Neuronal stem cell (in vitro differentiated cells): ENCODE measurements around the gene KLF11.

Experiments
- DNase-seq: peaks from one replicate; pipeline ENCODE4 v3.0.0-alpha.2; 2013; ENCODE audit warnings: low spot score
- H2AFZ ChIP-seq: one replicate; pipeline ENCODE4 v1.6.1; 2013; ENCODE audit warnings: mild to moderate bottlenecking, low read length, inconsistent platforms
- H2AK5ac ChIP-seq: 2 replicates; pipeline ENCODE4 v1.6.1; 2013; ENCODE audit warnings: low read depth, mild to moderate bottlenecking, inconsistent platforms, low read length, moderate library complexity, mixed read lengths
- H2BK120ac ChIP-seq: 2 replicates; pipeline ENCODE4 v1.6.1; 2013; ENCODE audit warnings: low read depth, mild to moderate bottlenecking, inconsistent platforms, low read length, moderate library complexity, mixed read lengths
- H2BK12ac ChIP-seq: one replicate; pipeline ENCODE4 v1.6.1; 2013; ENCODE audit warnings: low read length, inconsistent platforms
- H2BK15ac ChIP-seq: 2 replicates; pipeline ENCODE4 v1.6.1; 2013; ENCODE audit warnings: mild to moderate bottlenecking, low read length, inconsistent platforms, mixed read lengths
- H2BK5ac ChIP-seq: one replicate; pipeline ENCODE4 v1.6.1; 2013; ENCODE audit warnings: inconsistent platforms, mild to moderate bottlenecking, low read length, moderate library complexity
- H3K14ac ChIP-seq: one replicate; pipeline ENCODE4 v1.6.1; 2013; ENCODE audit warnings: low read length, inconsistent platforms
- H3K18ac ChIP-seq: 2 replicates; pipeline ENCODE4 v1.6.1; 2013; ENCODE audit warnings: low read length, inconsistent platforms
- H3K23ac ChIP-seq: 2 replicates; pipeline ENCODE4 v1.6.1; 2013; ENCODE audit warnings: low read depth, mild to moderate bottlenecking, mixed read lengths, low read length, inconsistent platforms; ENCODE audit not compliant: poor library complexity
- H3K27ac ChIP-seq: replicated peaks from 3 replicates; pipeline ENCODE4 v1.5.1; 2013; ENCODE audit warnings: low read length, inconsistent platforms
- H3K27me3 ChIP-seq, 3 experiments: 2 replicates each; pipeline ENCODE4 v1.6.1; 2013; ENCODE audit warnings: low read length in 3 of 3, mild to moderate bottlenecking in 2 of 3, inconsistent platforms in 1 of 3, low read depth in 1 of 3, mixed read lengths in 1 of 3, moderate library complexity in 1 of 3; ENCODE audit not compliant: control insufficient read depth in 3 of 3, insufficient read depth in 3 of 3
- H3K36me3 ChIP-seq, 2 donors: replicated peaks in 1 of 2; 2 replicates each; pipeline ENCODE4 v1.6.1; 2013; ENCODE audit warnings: low read length in 2 of 2; ENCODE audit not compliant: control insufficient read depth in 2 of 2, insufficient read depth in 2 of 2
- H3K4ac ChIP-seq: 2 replicates; pipeline ENCODE4 v1.6.1; 2013; ENCODE audit warnings: inconsistent platforms, mild to moderate bottlenecking, low read length, moderate library complexity
- H3K4me1 ChIP-seq, 2 donors: 1 replicate in 1 of 2; 2 replicates in 1 of 2; pipeline ENCODE4 v1.6.1; 2013; ENCODE audit warnings: low read length in 2 of 2, low read depth in 1 of 2; ENCODE audit not compliant: control insufficient read depth in 2 of 2, insufficient read depth in 1 of 2
- H3K4me2 ChIP-seq: one replicate; pipeline ENCODE4 v1.6.1; 2013; ENCODE audit warnings: mild to moderate bottlenecking, low read length, inconsistent platforms; ENCODE audit not compliant: insufficient read depth, poor library complexity, severe bottlenecking
- H3K4me3 ChIP-seq, 2 donors: 2 replicates each; pipeline ENCODE4 v1.5.1; 2013; ENCODE audit warnings: low read length in 2 of 2, mild to moderate bottlenecking in 2 of 2, inconsistent platforms in 1 of 2, moderate library complexity in 1 of 2
- H3K79me1 ChIP-seq: one replicate; pipeline ENCODE4 v1.6.1; 2013; ENCODE audit warnings: low read depth, mild to moderate bottlenecking, inconsistent platforms, low read length, moderate library complexity
- H3K9ac ChIP-seq: one replicate; pipeline ENCODE4 v1.6.1; 2013; ENCODE audit warnings: mild to moderate bottlenecking, low read depth, low read length, inconsistent platforms; ENCODE audit not compliant: poor library complexity
- H3K9me3 ChIP-seq, 2 donors: replicated peaks in 1 of 2; 2 replicates each; pipeline versions ENCODE3 to v1.6.1; 2013; ENCODE audit warnings: low read length in 2 of 2, mild to moderate bottlenecking in 2 of 2, inconsistent platforms in 1 of 2, low read depth in 1 of 2, mixed read lengths in 1 of 2, moderate library complexity in 1 of 2; ENCODE audit not compliant: control insufficient read depth in 2 of 2, insufficient read depth in 1 of 2
- H4K8ac ChIP-seq: one replicate; pipeline ENCODE4 v1.6.1; 2013; ENCODE audit warnings: low read depth, mild to moderate bottlenecking, inconsistent platforms, low read length, moderate library complexity
- H4K91ac ChIP-seq: one replicate; pipeline ENCODE4 v1.6.1; 2013; ENCODE audit warnings: low read length, low read depth, mild to moderate bottlenecking, inconsistent platforms; ENCODE audit not compliant: poor library complexity
- WGBS, 2 donors: extraction: QIAGEN DNeasy Blood & Tissue Kit; methylation state at CpG; one replicate each; pipeline ENCODE4 v1.1.7; 2013; ENCODE audit warnings: missing lambda C conversion rate in 2 of 2, mixed read lengths in 1 of 2; ENCODE audit not compliant: insufficient read length in 2 of 2, insufficient replicate concordance in 1 of 2; ENCODE audit errors: extremely low coverage in 2 of 2; 5-methylcytosine and 5-hydroxymethylcytosine counted together

The KLF11 gene

DNA sequence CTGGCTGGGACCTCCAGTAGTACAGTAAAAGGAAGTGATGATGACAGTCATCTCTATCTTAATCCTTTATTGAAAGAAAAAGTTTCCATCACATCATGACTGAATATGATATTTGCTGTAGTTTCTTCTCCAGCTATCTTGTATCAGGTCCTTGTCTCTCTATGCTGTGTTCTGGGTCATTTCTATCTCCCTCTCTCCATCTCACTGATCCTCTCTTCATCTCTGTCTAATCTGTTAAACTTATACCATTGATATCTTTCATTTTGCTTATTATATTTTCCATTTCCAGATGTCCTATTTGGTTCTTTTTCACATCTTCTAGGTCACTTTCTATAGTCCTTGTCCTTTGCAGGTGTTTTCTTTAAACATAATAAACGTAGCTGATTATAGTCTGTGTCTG, 24.5 kb downstream of the KLF11 start:
- H3K14ac ChIP-seq, result no peak overlapping the region
- no peaks in the 10 kb centered on the region for H3K79me1 ChIP-seq
- H3K18ac ChIP-seq, result no peak overlapping the region
- H3K4me2 ChIP-seq, result no peak overlapping the region
- H2BK5ac ChIP-seq, result no peak overlapping the region
- H3K36me3 ChIP-seq, result no peaks in the 10 kb centered on the region
- no peak overlapping the region for H4K91ac ChIP-seq
- no peak overlapping the region for H3K4ac ChIP-seq
- H2BK15ac ChIP-seq, result no peak overlapping the region
- H2AFZ ChIP-seq, result no peak overlapping the region
- H3K9me3 ChIP-seq, result peaks cover 0 to 3% of the 10 kb centered on the region in 2 donors
- H3K9ac ChIP-seq, result no peak overlapping the region
- peaks cover 8% of the 10 kb centered on the region in 2 donors for H3K4me1 ChIP-seq
- no peak overlapping the region for H4K8ac ChIP-seq
- H2BK120ac ChIP-seq, result no peak overlapping the region
- H2BK12ac ChIP-seq, result no peak overlapping the region
- H3K23ac ChIP-seq, result no peak overlapping the region
- no peak overlapping the region for H3K4me3 ChIP-seq
- H3K27ac ChIP-seq, result no peak overlapping the region
- H2AK5ac ChIP-seq, result no peak overlapping the region
- no peak for DNase-seq
- WGBS, 2 donors, result no CpG with 5 or more reads among the region's 1 CpG
- H3K27me3 ChIP-seq, result peaks cover 0 to 9% (median 0%) of the 10 kb centered on the region in 3 experiments

DNA sequence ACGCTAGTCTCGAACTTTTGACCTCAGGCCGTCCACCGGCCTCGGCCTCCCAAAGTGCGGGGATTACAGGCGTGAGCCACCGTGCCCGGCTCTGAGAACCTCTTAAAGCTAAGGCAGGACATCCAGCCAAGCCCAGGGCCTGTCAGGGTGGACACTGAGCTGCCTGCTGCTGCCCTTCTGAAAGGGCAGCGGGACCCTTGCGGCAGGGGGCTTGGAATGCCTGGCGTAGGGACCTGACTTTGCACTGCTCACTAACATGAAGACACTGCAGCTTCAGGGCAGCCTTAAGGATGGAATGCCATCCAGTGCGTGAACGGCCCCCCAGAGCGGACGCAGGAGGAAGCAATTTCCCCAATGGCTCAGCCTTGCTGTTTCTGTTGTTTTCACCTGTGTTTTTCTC, 27.8 kb downstream of the KLF11 start:
- Histone ChIP-seq H4K8ac (no peak overlapping the region), H3K27ac (no peak overlapping the region), H2BK12ac (no peak overlapping the region), H3K27me3 (peaks cover 0 to 34% (median under 1%) of the 10 kb centered on the region in 3 experiments), H3K36me3 (no peaks in the 10 kb centered on the region), H3K23ac (no peak overlapping the region), H4K91ac (no peak overlapping the region), H2BK120ac (no peak overlapping the region), H2BK5ac (no peak overlapping the region), H2AFZ (no peak overlapping the region), H3K9me3 (peaks cover 0 to 3% of the 10 kb centered on the region in 2 donors), H2AK5ac (no peak overlapping the region), H3K4me1 (peaks cover 0 to 2% of the 10 kb centered on the region in 2 donors), H3K4me3 (no peak overlapping the region), H3K18ac (peak overlapping the region; percentile 46), H3K9ac (no peak overlapping the region), H3K79me1 (no peaks in the 10 kb centered on the region), H3K4ac (no peak overlapping the region), H3K4me2 (no peak overlapping the region), H2BK15ac (no peak overlapping the region), H3K14ac (peak overlapping the region; percentile 79)
- DNase-seq, result no peak
- no CpG with 5 or more reads among the region's 16 CpGs for WGBS, 2 donors

DNA sequence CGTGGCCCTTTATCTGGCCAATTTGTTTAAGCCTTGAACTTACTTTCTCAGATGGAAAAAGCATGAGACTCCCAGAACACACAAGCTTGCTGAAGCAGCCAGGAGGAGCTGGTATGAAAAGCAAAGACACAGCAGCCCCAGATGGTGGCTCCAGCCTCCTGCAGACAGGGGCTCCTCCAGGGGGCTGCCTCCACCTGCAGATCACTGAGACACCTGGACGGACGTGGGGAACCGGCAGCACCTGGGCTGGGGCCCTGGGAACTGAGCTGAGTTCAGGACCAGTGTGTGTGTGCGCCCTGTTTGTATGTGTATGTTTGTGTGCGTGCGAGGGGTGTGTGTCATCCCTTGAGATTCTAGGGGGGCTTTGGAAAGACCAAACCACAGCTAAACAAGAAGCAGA, 28.2 kb downstream of the KLF11 start:
- no peak for DNase-seq
- Histone ChIP-seq H2BK12ac (no peak overlapping the region), H3K14ac (no peak overlapping the region), H3K4me2 (no peak overlapping the region), H3K4me1 (peaks cover 0 to 2% of the 10 kb centered on the region in 2 donors), H3K4me3 (no peak overlapping the region), H2BK15ac (no peak overlapping the region), H3K4ac (no peak overlapping the region), H3K27me3 (peaks cover 0 to 38% (median 3%) of the 10 kb centered on the region in 3 experiments), H2AK5ac (no peak overlapping the region), H2AFZ (no peak overlapping the region), H3K23ac (no peak overlapping the region), H4K8ac (no peak overlapping the region), H2BK120ac (no peak overlapping the region), H3K36me3 (no peaks in the 10 kb centered on the region), H3K27ac (no peak overlapping the region), H4K91ac (no peak overlapping the region), H3K9ac (no peak overlapping the region), H2BK5ac (no peak overlapping the region), H3K18ac (no peak overlapping the region), H3K9me3 (peaks cover 0 to 3% of the 10 kb centered on the region in 2 donors), H3K79me1 (no peaks in the 10 kb centered on the region)
- WGBS, 2 donors, result no CpG with 5 or more reads among the region's 7 CpGs

DNA sequence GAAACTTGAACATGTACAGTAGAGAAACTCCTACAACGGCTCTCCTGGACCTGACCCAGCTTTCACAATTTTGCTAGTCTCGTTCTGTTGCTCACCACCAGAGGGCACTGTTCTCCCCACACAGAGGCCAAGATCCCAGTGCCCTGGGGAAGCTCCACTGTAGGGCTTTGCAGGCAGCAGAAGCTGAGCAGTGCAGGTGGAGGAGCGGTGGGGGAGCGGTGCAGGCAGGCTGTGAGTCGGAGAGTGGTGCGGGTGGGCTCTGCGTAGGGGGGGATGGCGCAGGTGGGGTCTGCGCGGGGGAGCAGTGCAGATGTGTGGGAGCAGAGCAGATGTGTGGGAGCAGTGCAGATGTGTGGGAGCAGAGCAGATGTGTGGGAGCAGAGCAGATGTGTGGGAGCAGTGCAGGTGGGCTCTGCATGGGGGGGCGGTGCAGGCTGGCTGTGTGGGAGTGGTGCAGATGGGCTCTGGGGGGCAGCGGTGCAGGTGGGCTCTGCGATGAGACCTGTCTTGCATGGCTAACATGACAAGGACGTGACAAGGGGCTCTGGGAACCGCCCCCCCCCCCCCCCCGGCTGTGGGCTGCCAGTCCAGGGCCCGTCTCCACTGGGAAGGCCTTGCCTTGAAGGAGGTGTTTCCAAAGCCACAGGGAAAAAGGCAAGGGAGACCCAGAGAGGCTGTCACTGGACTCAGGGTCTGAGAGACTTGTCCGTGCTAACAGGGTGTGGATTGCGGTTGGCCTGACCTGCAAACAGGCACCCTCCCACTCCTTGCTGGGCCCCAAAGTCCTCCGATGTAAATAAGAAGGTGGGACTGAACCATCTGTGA, 29.5 kb downstream of the KLF11 start:
- DNase-seq, result peak; percentile 80
- Histone ChIP-seq H3K9me3 (no peaks in the 10 kb centered on the region), H2AK5ac (no peak overlapping the region), H3K27ac (no peak overlapping the region), H3K36me3 (no peaks in the 10 kb centered on the region), H2BK5ac (no peak overlapping the region), H3K4ac (peak overlapping the region; percentile 86), H3K18ac (peak overlapping the region; percentile 59), H3K27me3 (peaks cover 0 to 51% (median 6%) of the 10 kb centered on the region in 3 experiments), H4K8ac (no peak overlapping the region), H4K91ac (no peak overlapping the region), H3K23ac (no peak overlapping the region), H2BK120ac (no peak overlapping the region), H3K9ac (peak overlapping the region; percentile 74), H3K14ac (no peak overlapping the region), H2AFZ (no peak overlapping the region), H3K4me1 (peaks cover 0 to 2% of the 10 kb centered on the region in 2 donors), H2BK15ac (peak overlapping the region; percentile 42), H3K4me2 (peak overlapping the region; percentile 23), H2BK12ac (no peak overlapping the region), H3K79me1 (no peaks in the 10 kb centered on the region), H3K4me3 (no peak overlapping the region)
- no CpG with 5 or more reads among the region's 20 CpGs for WGBS, 2 donors
